Neural cell (in vitro differentiated cells): ENCODE measurements around the gene KDM4C.

ENCODE experiments used
- CTCF ChIP-seq: fragments of 450-650 bp; IDR thresholded peaks from 2 replicates; pipeline ENCODE4 v1.5.1; 2014; ENCODE audit warnings: antibody characterized with exemption, mild to moderate bottlenecking, moderate library complexity; ENCODE audit not compliant: poor library complexity, severe bottlenecking
- EZH2 ChIP-seq: fragments of 200-600, 300-800 bp; shearing (Covaris generic), sonication (generic); IDR thresholded peaks from 2 replicates; pipeline ENCODE4 v1.6.1; 2014; ENCODE audit warnings: antibody characterized with exemption, low read length, borderline replicate concordance, mild to moderate bottlenecking; ENCODE audit not compliant: insufficient read depth, poor library complexity, severe bottlenecking

DNA sequence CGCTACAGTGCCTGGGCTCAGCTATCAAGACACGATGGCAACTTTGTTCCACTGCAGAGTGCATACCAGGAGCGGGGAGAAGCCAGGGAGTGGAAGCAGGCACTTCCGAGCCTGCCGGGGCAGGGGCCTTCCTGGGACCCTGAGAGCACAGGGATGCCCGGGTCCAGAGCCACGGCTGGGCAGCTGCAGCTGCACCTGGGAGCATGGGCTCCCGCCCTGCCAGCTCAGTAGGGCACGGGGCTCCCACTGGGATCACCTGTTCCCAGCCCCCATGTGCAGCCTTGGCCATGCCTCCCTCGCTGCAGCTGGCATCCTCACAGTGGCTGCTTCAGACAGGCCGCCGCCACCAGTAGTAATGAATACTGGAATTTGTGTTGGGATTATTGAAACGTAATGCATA, 391.5 kb downstream of the KDM4C start:
- TF ChIP-seq CTCF (no peak), EZH2 (no peak)
